ENCODE data around the gene MAGI2. TPM values are rescaled to one million over a fixed set of nuclear protein-coding genes. Genes with fewer than 3 reads are reported as not detected.

The MAGI2 gene
- total RNA-seq, 2 experiments from 2014 or later: 0.05 to 0.12 TPM

- Mint-ChIP-seq H3K4me3 (peak overlapping the region; percentile 78), H3K4me1 (peaks cover 12% of the 10 kb centered on the region), H3K27ac (peak overlapping the region; percentile 79), H3K36me3 (ENCODE audit: low read depth) (peaks cover 1% of the 10 kb centered on the region), H3K9me3 (ENCODE audit: low read depth) (no peaks in the 10 kb centered on the region), H3K27me3 (peaks cover 21% of the 10 kb centered on the region)
- ATAC-seq (peak; percentile 85), DNase-seq (peak; percentile 76)
- ChIA-PET CTCF (interaction anchor here (0.6 to 2.8 kb wide), 6 partner anchors 12 to 326 kb away, joined by 3 to 51 read pairs (median 6); no protein-coding TSS in a partner anchor), POLR2A (interaction anchor here (0.5 kb wide), 1 partner anchor 65 kb away, joined by 3 read pairs; no protein-coding TSS in a partner anchor)
- intact Hi-C loops (cut with DNase I, micrococcal nuclease): loop anchor here (1.0 to 5.0 kb wide), 5 partner anchors 21 to 322 kb away; partner anchors contain the start of genes PHTF2 (in 1 of the 2), RSBN1L (in 1 of the 2) and TMEM60 (in 1 of the 2)
These were observed 1433.9 kb downstream of the MAGI2 start for GRCh38 chr7:78019447-78020135.

DNA sequence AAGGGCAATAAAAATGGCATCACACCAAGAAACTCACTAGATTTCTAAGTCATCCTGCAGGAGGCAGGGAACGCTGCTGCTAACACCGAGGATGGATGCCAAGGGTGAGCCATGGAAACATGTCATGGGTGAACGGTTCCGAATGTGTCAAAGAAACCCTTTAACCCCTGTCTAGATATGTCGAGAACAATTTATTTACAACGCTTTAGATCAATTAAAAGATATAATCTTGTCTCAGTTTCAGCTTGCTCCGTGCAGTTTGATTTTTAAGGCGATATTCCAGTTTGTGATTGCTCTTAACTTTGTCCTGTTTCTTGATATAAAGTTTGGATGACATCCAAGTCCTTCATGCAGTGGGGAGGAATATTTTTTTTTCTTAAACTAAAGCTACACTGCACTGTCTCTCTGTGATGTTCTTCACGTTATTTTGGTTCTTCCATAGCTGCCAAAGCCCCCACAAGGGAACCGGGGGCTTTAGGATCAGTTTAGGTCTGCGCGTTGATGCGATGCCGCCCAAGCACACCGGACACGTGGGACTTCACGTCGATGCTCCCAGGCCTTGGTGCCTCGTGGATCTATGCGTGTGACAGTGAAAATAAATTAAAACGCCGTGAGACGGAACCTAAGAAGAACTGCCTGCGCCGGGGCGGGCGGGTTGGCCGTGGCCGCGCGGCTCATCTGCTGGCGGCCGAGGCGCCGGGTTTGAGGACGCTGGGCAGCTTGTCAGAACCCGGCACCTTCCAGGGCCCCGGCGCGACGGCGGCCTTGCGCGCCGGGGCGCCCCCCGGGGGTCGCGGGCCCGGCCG lies 1434.6 kb downstream of the MAGI2 start:
- intact Hi-C loops (cut with DNase I, micrococcal nuclease): loop anchor here in 1 of 2 experiments (5.0 kb wide), 2 partner anchors 222 to 322 kb away; partner anchors contain the start of genes PHTF2, RSBN1L and TMEM60
- CTCF ChIA-PET: interaction anchor here (0.6 to 2.8 kb wide), 3 partner anchors 23 to 260 kb away, joined by 3 to 51 read pairs (median 4); no protein-coding TSS in a partner anchor
- Mint-ChIP-seq H3K36me3 (ENCODE audit: low read depth) (peaks cover 1% of the 10 kb centered on the region), H3K4me3 (peak overlapping the region; percentile 73), H3K4me1 (peaks cover 12% of the 10 kb centered on the region), H3K27ac (peak overlapping the region; percentile 83), H3K9me3 (ENCODE audit: low read depth) (no peaks in the 10 kb centered on the region), H3K27me3 (peaks cover 21% of the 10 kb centered on the region)
- ATAC-seq (peak; percentile 18), DNase-seq (peak; percentile 30)
- POLR2A ChIA-PET: interaction anchor here (0.5 kb wide), 1 partner anchor 64 kb away, joined by 3 read pairs; no protein-coding TSS in a partner anchor

- peaks cover 12% of the 10 kb centered on the region for H3K4me1 Mint-ChIP-seq
- peaks cover 1% of the 10 kb centered on the region for H3K36me3 Mint-ChIP-seq (ENCODE audit: low read depth)
- DNase-seq (no peak), ATAC-seq (no peak)
- H3K4me3 Mint-ChIP-seq: no peak overlapping the region
- intact Hi-C loops (cut with DNase I, micrococcal nuclease): loop anchor here in 1 of 2 experiments (5.0 kb wide), 2 partner anchors 220 to 320 kb away; partner anchors contain the start of genes PHTF2, RSBN1L and TMEM60
- CTCF ChIA-PET: interaction anchor here (0.5 to 1.2 kb wide), 3 partner anchors 22 to 258 kb away, joined by 3 to 4 read pairs (median 4); no protein-coding TSS in a partner anchor
- H3K9me3 Mint-ChIP-seq (ENCODE audit: low read depth): no peaks in the 10 kb centered on the region
- no peak overlapping the region for H3K27ac Mint-ChIP-seq
- H3K27me3 Mint-ChIP-seq: peaks cover 22% of the 10 kb centered on the region
- POLR2A ChIA-PET: interaction anchor here (0.6 kb wide), 1 partner anchor 262 kb away, joined by 3 read pairs; no protein-coding TSS in a partner anchor
These were observed 1435.8 kb downstream of the MAGI2 start for GRCh38 chr7:78017591-78018100.

DNA sequence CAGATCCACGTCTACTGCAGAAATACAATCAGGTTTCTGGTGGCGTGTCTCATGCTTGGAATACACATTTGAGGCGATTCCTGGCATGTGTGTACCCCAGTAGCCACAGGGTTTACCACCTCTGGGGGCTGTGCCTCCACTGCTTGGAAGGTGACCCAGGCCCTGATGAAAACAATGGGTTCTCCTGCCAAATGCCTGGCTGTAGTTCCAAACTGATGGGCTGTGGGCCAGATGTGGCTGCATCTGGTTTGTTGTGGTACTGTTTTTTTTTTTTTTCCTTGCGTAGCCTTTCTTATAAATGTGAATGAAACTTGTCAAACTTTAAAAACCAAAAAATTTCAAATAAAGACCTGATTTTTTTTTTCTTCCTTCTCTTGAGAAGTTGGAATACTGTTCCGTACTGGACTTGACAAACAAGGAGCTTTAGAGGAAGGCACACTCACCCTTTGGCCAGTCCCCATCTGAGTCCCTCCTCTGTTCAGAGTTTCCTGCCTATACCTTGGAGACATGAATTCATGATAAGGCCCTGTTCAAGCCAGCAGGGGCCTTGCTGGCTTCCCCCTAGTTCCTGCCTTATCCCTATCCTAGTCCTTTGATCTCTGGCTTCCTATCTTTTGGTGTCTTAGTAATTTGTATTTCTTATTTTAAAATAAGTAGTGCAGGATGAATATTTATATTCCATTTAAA lies 1437.8 kb downstream of the MAGI2 start:
- no peak overlapping the region for H3K27ac Mint-ChIP-seq
- CTCF ChIA-PET: no interaction called here
- intact Hi-C loops (cut with DNase I, micrococcal nuclease): loop anchor here in 1 of 2 experiments (5.0 kb wide), 2 partner anchors 218 to 318 kb away; partner anchors contain the start of genes PHTF2, RSBN1L and TMEM60
- no peak for DNase-seq
- H3K4me1 Mint-ChIP-seq: peaks cover 12% of the 10 kb centered on the region
- H3K36me3 Mint-ChIP-seq (ENCODE audit: low read depth): peaks cover 1% of the 10 kb centered on the region
- no peak overlapping the region for H3K4me3 Mint-ChIP-seq
- no peak for ATAC-seq
- no peaks in the 10 kb centered on the region for H3K9me3 Mint-ChIP-seq (ENCODE audit: low read depth)
- POLR2A ChIA-PET: no interaction called here
- peaks cover 21% of the 10 kb centered on the region for H3K27me3 Mint-ChIP-seq

- Mint-ChIP-seq H3K36me3 (ENCODE audit: low read depth) (peaks cover 1% of the 10 kb centered on the region), H3K27me3 (peaks cover 19% of the 10 kb centered on the region), H3K9me3 (ENCODE audit: low read depth) (no peaks in the 10 kb centered on the region), H3K27ac (no peak overlapping the region), H3K4me3 (no peak overlapping the region), H3K4me1 (peaks cover 5% of the 10 kb centered on the region)
- ATAC-seq (no peak), DNase-seq (no peak)
- POLR2A ChIA-PET: no interaction called here
- intact Hi-C loops (cut with DNase I, micrococcal nuclease): no loop called here
- CTCF ChIA-PET: no interaction called here
These were observed 1439.1 kb downstream of the MAGI2 start for GRCh38 chr7:78014401-78014800.

DNA sequence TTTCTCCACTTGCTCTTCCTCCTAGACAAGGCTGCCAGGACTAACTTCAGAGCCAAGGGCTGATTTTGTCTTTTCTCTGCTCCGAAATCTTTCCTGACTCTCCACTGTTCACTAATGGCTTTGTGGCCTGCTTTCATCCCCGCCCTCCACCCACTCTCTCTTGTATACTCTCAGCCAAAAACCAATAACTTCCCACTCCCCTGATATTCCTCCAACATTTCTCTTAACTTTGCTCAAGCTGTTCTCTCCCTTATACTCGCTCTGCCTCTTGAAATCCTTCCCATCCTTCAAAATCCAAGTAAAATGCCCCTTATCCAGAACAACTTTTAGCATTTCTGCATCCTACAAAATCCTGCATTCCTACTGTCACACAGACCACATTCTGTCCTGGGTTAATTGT lies 1440.1 kb downstream of the MAGI2 start:
- DNase-seq (no peak), ATAC-seq (no peak)
- CTCF ChIA-PET: no interaction called here
- intact Hi-C loops (cut with DNase I, micrococcal nuclease): no loop called here
- Mint-ChIP-seq H3K27ac (no peak overlapping the region), H3K9me3 (ENCODE audit: low read depth) (no peaks in the 10 kb centered on the region), H3K4me3 (no peak overlapping the region), H3K36me3 (ENCODE audit: low read depth) (no peaks in the 10 kb centered on the region), H3K4me1 (no peaks in the 10 kb centered on the region), H3K27me3 (peaks cover 12% of the 10 kb centered on the region)
- POLR2A ChIA-PET: no interaction called here

DNA sequence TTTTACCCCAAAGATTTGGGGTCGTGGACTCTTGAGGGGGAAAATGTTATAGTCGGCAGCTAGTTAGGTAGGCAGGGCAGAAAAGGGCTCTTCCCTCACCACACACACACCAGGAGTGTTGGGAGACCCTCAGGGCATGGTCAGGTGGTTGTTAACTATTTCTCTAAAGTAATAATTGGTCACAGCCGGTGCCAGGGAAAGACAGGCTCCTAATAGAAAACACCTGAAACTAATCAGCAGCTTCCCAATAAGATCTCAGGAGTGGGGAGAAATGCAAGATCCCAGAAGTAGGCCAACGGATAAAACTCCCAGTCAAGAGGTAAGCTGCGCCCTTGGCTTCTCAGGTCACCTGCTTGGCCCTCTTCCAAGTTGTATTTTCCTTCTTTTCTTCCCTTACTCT lies 1441.8 kb downstream of the MAGI2 start:
- H3K27me3 Mint-ChIP-seq: peaks cover 2% of the 10 kb centered on the region
- DNase-seq: no peak
- no peak overlapping the region for H3K27ac Mint-ChIP-seq
- H3K36me3 Mint-ChIP-seq (ENCODE audit: low read depth): no peaks in the 10 kb centered on the region
- no peaks in the 10 kb centered on the region for H3K9me3 Mint-ChIP-seq (ENCODE audit: low read depth)
- no peak for ATAC-seq
- ChIA-PET CTCF (no interaction called here), POLR2A (no interaction called here)
- intact Hi-C loops (cut with DNase I, micrococcal nuclease): no loop called here
- no peak overlapping the region for H3K4me3 Mint-ChIP-seq
- H3K4me1 Mint-ChIP-seq: no peaks in the 10 kb centered on the region

DNA sequence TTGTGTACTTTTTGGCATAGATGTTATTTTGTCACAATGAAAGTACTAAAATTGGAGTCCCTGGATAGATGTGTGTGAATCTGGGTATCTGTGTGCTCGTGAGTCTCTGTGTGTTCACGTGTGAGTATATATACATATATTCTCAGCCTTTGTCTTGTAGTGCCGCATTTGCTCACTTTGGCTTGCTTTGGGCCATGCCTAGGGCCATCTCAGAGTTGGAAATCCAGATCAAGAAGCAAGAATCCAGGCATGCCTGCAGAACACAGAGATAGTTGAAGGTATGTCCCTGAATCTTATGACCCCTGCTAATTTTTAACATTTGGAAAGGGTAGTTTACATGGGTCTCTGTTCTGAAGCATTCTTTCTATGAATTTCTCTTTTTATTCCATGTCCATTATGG lies 1446.2 kb downstream of the MAGI2 start:
- ChIA-PET CTCF (no interaction called here), POLR2A (no interaction called here)
- ATAC-seq (no peak), DNase-seq (no peak)
- no peaks in the 10 kb centered on the region for H3K9me3 Mint-ChIP-seq (ENCODE audit: low read depth)
- H3K4me1 Mint-ChIP-seq: no peaks in the 10 kb centered on the region
- H3K27ac Mint-ChIP-seq: no peak overlapping the region
- no peak overlapping the region for H3K4me3 Mint-ChIP-seq
- intact Hi-C loops (cut with DNase I, micrococcal nuclease): no loop called here
- no peaks in the 10 kb centered on the region for H3K27me3 Mint-ChIP-seq
- no peaks in the 10 kb centered on the region for H3K36me3 Mint-ChIP-seq (ENCODE audit: low read depth)

DNA sequence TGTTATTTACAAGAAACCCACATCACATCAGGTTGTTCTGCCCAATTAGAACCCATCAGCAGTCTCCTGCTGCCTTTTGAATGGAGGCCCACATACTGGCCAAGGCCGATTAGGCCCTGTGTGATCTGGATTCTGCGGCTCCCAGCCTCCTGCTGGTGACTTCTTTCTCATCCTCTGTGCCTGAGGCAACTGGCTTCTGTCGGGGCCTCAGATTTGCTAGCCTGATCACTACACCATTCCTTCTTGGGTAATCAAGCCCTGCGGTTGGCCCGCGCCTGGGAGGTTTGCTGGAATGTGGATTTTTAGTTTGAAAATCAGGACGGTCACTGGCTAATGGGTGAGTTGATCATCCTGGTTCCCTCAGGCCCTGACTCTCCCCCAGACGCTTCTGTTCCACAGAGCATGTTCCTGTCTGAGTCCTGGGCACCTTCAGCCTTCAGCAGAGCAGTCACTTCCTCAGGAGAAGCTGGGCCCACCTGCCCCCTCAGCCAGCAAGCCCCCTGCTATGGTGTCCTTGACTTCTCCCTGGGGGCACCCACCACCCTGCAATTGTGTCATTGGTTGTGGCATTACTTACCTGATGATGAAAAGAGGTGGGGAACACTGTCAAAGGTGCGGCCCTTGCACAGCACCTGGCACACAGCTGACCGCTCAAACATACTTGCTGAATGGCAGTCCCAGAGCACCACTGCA lies 1447.3 kb downstream of the MAGI2 start:
- Mint-ChIP-seq H3K4me1 (no peaks in the 10 kb centered on the region), H3K36me3 (ENCODE audit: low read depth) (no peaks in the 10 kb centered on the region), H3K9me3 (ENCODE audit: low read depth) (no peaks in the 10 kb centered on the region), H3K27me3 (no peaks in the 10 kb centered on the region), H3K4me3 (no peak overlapping the region), H3K27ac (no peak overlapping the region)
- ChIA-PET POLR2A (no interaction called here), CTCF (no interaction called here)
- DNase-seq (no peak), ATAC-seq (no peak)
- intact Hi-C loops (cut with DNase I, micrococcal nuclease): no loop called here

GRCh38 chr7:78002715-78003114 lies 1450.8 kb downstream of the MAGI2 start:
- Mint-ChIP-seq H3K36me3 (ENCODE audit: low read depth) (no peaks in the 10 kb centered on the region), H3K27me3 (no peaks in the 10 kb centered on the region), H3K9me3 (ENCODE audit: low read depth) (no peaks in the 10 kb centered on the region), H3K4me3 (no peak overlapping the region), H3K4me1 (no peaks in the 10 kb centered on the region), H3K27ac (no peak overlapping the region)
- ATAC-seq: no peak
- ChIA-PET CTCF (interaction anchor here (0.6 to 1.1 kb wide), 3 partner anchors 18 to 350 kb away, joined by 3 to 6 read pairs (median 3); no protein-coding TSS in a partner anchor), POLR2A (no interaction called here)
- no peak for DNase-seq
- intact Hi-C loops (cut with DNase I, micrococcal nuclease): no loop called here

Data from activated CD4-positive, alpha-beta T cell treated with anti-CD3 and anti-CD28 coated beads for 36 hours (primary cell).